HG03108 (cell line): ENCODE measurements around the gene EFCAB13.
"Not testable (repeated sequence)": the region's sequence is repeated elsewhere in the genome, so short reads cannot be mapped to it uniquely, and the experiment has no call there.

Experiments used
- ATAC-seq: cut with Tn5 transposase; IDR thresholded peaks from one replicate; pipeline ENCODE4 v1.9.1; 2021; ENCODE audit warnings: moderate library complexity; ENCODE audit not compliant: unreplicated experiment

EFCAB13 gene

GRCh38 chr17:47423406-47424295 lies 99.9 kb downstream of the EFCAB13 start:
- ATAC-seq, result no peak

GRCh38 chr17:47425233-47425632 lies 101.5 kb downstream of the EFCAB13 start:
- not testable (repeated sequence) for ATAC-seq

DNA sequence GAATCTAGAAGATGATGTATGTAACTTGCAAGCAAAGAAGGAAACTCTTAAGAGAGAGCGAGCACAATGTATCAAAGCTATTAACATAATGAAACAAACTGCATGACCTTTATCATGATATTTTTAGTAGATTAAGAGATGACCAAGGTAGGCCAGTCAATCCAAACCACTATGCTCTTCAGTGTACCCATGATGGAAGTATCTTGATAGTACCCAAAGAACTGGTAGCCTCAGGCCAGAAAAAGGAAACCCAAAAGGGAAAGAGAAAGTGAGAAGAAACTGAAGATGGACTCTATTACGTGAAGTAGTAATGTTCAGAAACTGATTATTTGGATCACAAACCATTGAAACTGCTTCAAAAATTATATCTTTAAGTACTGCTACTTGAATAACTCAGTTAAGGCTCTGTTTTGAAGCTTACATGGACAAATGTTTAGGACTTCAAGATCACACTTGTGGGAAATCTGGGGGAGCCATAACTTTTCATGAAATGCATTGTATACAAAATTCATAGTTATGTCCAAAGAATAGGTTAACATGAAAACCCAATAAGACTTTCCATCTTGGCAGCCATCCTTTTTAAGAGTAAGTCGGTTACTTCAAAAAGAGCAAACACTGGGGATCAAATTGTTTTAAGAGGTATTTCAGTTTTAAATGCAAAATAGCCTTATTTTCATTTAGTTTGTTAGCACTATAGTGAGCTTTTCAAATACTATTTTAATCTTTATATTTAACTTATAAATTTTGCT lies 102.3 kb downstream of the EFCAB13 start:
- ATAC-seq, result not testable (repeated sequence)

GRCh38 chr17:47427985-47428384 lies 104.2 kb downstream of the EFCAB13 start:
- no peak for ATAC-seq

GRCh38 chr17:47432240-47432639 lies 108.5 kb downstream of the EFCAB13 start:
- ATAC-seq, result not testable (repeated sequence)

- ATAC-seq, result no peak
Observed at GRCh38 chr17:47465165-47465564, 141.4 kb downstream of the EFCAB13 start.

DNA sequence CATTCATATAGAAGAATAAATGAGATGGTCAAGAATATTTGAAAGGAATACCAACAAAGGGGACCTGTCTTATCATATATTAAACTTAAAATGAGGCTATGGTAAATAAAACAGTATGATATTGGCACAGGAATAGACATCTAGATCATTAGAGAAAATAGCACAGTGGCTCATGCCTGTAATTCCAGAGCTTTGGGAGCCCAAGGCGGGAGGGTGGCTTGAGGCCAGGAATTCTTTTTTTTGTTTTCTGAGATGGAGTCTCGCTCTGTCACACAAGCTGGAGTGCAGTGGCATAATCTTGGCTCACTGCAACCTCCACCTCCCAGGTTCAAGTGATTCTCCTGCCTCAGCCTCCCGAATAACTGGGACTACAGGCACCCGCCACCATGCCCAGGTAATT lies 143.2 kb downstream of the EFCAB13 start:
- ATAC-seq, result not testable (repeated sequence)

DNA sequence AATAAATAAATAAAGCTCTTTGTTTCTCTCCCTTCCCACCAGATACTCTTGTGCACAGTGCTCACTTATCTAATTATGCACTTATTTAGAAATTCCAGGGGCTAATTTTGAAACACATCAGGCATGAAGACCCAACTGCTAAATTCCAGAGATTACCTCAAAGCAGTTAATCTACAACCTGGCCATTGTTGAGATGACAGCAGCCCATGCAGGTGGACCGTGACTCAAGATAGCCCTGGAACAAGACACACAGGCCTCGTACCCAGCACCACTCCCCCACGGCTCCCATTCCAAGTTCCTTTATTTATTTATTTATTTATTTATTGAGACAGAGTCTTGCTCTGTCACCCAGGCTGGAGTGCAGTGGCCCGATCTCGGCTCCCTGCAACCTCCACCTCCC lies 147.1 kb downstream of the EFCAB13 start:
- ATAC-seq, result no peak

DNA sequence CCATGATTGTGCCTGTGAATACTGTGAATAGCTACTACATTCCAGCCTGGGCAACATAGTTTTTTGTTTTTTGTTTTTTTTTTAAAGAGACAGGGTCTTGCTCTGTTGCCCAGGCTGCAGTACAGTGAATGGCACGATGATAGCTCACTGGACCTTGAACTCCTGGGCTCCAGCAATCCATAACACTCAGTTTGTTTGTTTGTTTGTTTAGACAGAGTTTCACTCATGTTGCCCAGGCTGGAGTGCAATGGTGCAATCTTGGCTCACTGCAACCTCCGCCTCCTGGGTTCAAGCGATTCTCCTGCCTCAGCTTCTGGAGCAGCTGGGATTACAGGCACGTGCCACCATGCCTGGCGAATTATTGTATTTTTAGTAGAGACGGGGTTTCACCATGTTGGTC lies 148.3 kb downstream of the EFCAB13 start:
- ATAC-seq, result not testable (repeated sequence)
